Natural killer cell (primary cell): ENCODE measurements around the gene COL27A1. TPM values are rescaled to one million over a fixed set of nuclear protein-coding genes. Genes with fewer than 3 reads are reported as not detected.

Experiments
- ATAC-seq, 3 donors: fragments of 150-1000 bp in 2 of 3; fragments of 200-7000 bp in 1 of 3; cut with Tn5 transposase; 1 replicate in 1 of 3; 2 replicates in 2 of 3; pipeline ENCODE4 v1.10.0; 2021; ENCODE audit warnings: mild to moderate bottlenecking in 2 of 3, moderate library complexity in 2 of 3
- DNase-seq, 2 donors: peaks; one replicate each; pipeline versions ENCODE4 v3.0.0 to v3.0.0-alpha.2; 2013 to 2021; ENCODE audit warnings: mixed read lengths in 1 of 2
- H3K27ac ChIP-seq: one replicate; pipeline ENCODE4 v1.5.1; 2013; ENCODE audit warnings: mild to moderate bottlenecking, low read length
- H3K27me3 ChIP-seq: one replicate; pipeline ENCODE4 v1.6.1; 2013; ENCODE audit warnings: low read length; ENCODE audit not compliant: control insufficient read depth, insufficient read depth
- H3K36me3 ChIP-seq: one replicate; pipeline ENCODE4 v1.6.1; 2013; ENCODE audit warnings: low read length; ENCODE audit not compliant: control insufficient read depth, insufficient read depth
- H3K4me1 ChIP-seq: one replicate; pipeline ENCODE4 v1.6.1; 2013; ENCODE audit warnings: low read length; ENCODE audit not compliant: control insufficient read depth, insufficient read depth
- H3K4me3 ChIP-seq: one replicate; pipeline ENCODE4 v1.5.1; 2013; ENCODE audit warnings: low read length
- H3K9me3 ChIP-seq: one replicate; pipeline ENCODE4 v1.6.1; 2013; ENCODE audit warnings: low read length; ENCODE audit not compliant: control insufficient read depth, insufficient read depth
- H3K27ac Mint-ChIP-seq, 2 donors: one replicate each; pipeline ENCODE4 v1.8.0; 2022; ENCODE audit warnings: mild to moderate bottlenecking in 2 of 2, mixed read lengths in 2 of 2, moderate library complexity in 1 of 2
- H3K27me3 Mint-ChIP-seq, 2 donors: one replicate each; pipeline ENCODE4 v1.8.0; 2022; ENCODE audit warnings: low read depth in 2 of 2, mixed read lengths in 2 of 2
- H3K36me3 Mint-ChIP-seq: one replicate; pipeline ENCODE4 v1.8.0; 2022; ENCODE audit warnings: mixed read lengths
- H3K4me1 Mint-ChIP-seq, 2 donors: one replicate each; pipeline ENCODE4 v1.8.0; 2022; ENCODE audit warnings: mixed read lengths in 2 of 2
- H3K4me3 Mint-ChIP-seq: one replicate; pipeline ENCODE4 v1.8.0; 2022; ENCODE audit warnings: mild to moderate bottlenecking, moderate library complexity, mixed read lengths
- H3K9me3 Mint-ChIP-seq, 2 donors: one replicate each; pipeline ENCODE4 v1.8.0; 2022; ENCODE audit warnings: mixed read lengths in 2 of 2
- WGBS: methylation state at CpG from one replicate; pipeline ENCODE4 v1.1.7; 2013; ENCODE audit warnings: missing lambda C conversion rate; ENCODE audit not compliant: insufficient coverage; 5-methylcytosine and 5-hydroxymethylcytosine counted together
- intact Hi-C: fragments of 100-400 bp; cut with micrococcal nuclease; formaldehyde crosslinking; loops from one replicate; pipeline ENCODE4 v1.14.2; 2022
- total RNA-seq, 4 donors: library from RNA; stranded (reverse); fragments of 120-200 nt in 1 of 4; gene quantifications; one replicate each; pipeline versions ENCODE4 v1.2.3 to v1.2.4, GENCODE V29; 2013 to 2022
- TF ChIP-seq, protein P1 (sequence below): fragments of 200-600 bp; IDR thresholded peaks from one replicate; pipeline ENCODE4 v1.8.0; 2022; ENCODE audit warnings: antibody characterized with exemption

COL27A1 gene
- total RNA-seq, 3 donors from 2014 or later (not counting 1 experiment from before 2014, with no cell fraction given) = not detected

DNA sequence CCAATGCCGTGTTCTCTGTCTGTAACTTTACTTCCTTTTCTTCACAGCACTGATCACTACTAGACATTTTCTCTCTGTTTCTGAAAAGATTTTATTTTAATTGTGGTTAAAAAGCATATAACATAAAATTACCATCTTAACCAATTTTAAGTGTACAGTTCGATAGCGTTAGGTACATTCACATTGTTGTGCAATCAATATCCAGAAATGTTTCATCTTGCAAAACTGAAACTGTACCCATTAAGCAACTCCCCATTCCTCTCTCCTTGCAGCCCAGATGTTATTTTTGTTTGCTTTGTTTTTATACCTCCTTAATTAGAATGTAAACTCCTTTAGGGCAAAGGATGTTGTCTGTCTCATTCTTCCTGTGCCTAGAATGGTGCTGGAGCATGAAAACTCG, 47.5 kb downstream of the COL27A1 start:
- Mint-ChIP-seq H3K4me3 (no peak overlapping the region), H3K36me3 (no peaks in the 10 kb centered on the region), H3K27ac (no peak overlapping the region), H3K4me1 (no peaks in the 10 kb centered on the region), H3K27me3 (peaks cover 0 to 3% of the 10 kb centered on the region in 2 donors), H3K9me3 (no peaks in the 10 kb centered on the region)
- H3K27ac ChIP-seq = no peak overlapping the region
- H3K27me3 ChIP-seq = no peaks in the 10 kb centered on the region
- no peak overlapping the region for H3K4me3 ChIP-seq
- H3K4me1 ChIP-seq = no peaks in the 10 kb centered on the region
- no peaks in the 10 kb centered on the region for H3K9me3 ChIP-seq
- no peak for ATAC-seq
- H3K36me3 ChIP-seq = no peaks in the 10 kb centered on the region
- DNase-seq = no peak
- TF ChIP-seq, protein P1, sequence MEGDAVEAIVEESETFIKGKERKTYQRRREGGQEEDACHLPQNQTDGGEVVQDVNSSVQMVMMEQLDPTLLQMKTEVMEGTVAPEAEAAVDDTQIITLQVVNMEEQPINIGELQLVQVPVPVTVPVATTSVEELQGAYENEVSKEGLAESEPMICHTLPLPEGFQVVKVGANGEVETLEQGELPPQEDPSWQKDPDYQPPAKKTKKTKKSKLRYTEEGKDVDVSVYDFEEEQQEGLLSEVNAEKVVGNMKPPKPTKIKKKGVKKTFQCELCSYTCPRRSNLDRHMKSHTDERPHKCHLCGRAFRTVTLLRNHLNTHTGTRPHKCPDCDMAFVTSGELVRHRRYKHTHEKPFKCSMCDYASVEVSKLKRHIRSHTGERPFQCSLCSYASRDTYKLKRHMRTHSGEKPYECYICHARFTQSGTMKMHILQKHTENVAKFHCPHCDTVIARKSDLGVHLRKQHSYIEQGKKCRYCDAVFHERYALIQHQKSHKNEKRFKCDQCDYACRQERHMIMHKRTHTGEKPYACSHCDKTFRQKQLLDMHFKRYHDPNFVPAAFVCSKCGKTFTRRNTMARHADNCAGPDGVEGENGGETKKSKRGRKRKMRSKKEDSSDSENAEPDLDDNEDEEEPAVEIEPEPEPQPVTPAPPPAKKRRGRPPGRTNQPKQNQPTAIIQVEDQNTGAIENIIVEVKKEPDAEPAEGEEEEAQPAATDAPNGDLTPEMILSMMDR = no peak
- WGBS = 81% methylated on average over 4 of the region's 4 CpGs
- intact Hi-C loops = no loop called here

DNA sequence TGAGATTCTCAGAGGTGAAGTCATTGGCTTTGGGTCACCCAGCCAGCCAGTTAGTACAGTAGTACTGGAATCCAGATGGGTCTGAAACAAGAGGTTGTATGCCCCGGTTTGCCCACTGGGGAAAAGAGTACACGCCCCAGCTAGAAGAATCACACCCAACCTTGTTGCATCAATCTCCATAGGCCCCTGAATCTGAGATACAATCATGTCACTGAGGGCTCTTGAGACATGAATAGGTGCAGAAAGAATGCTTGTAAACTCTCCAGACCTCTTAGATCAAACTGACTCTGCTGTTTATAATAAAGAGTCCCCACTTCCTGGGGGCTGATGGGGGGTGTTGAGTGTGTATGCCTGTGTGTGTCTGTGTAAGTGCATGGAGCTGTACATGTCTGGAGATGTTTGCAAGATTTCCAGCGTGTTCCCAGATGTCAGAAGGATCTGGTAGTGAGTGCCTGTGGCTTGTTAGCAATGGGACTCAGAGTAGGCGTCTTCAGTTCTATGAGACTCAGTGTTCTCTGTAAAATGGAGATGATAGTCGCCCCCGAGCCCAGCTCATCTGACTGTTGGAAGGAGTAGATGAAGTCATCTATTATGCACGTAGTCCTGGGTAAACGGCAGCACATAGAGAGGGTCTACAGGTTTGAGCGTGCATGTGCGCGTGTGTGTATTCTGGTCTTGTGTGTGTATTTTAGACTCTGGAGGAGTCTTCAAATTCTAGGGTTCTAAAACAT, 48.2 kb downstream of the COL27A1 start:
- Histone ChIP-seq H3K36me3 (no peaks in the 10 kb centered on the region), H3K4me3 (no peak overlapping the region), H3K4me1 (no peaks in the 10 kb centered on the region), H3K9me3 (no peaks in the 10 kb centered on the region), H3K27ac (no peak overlapping the region), H3K27me3 (no peaks in the 10 kb centered on the region)
- WGBS = 86% methylated on average over 11 of the region's 11 CpGs
- DNase-seq = no peak
- Mint-ChIP-seq H3K27ac (no peak overlapping the region), H3K9me3 (no peaks in the 10 kb centered on the region), H3K27me3 (peaks cover 0 to 3% of the 10 kb centered on the region in 2 donors), H3K4me1 (no peaks in the 10 kb centered on the region), H3K4me3 (no peak overlapping the region), H3K36me3 (no peaks in the 10 kb centered on the region)
- intact Hi-C loops = no loop called here
- TF ChIP-seq, protein P1 = no peak
- no peak for ATAC-seq

DNA sequence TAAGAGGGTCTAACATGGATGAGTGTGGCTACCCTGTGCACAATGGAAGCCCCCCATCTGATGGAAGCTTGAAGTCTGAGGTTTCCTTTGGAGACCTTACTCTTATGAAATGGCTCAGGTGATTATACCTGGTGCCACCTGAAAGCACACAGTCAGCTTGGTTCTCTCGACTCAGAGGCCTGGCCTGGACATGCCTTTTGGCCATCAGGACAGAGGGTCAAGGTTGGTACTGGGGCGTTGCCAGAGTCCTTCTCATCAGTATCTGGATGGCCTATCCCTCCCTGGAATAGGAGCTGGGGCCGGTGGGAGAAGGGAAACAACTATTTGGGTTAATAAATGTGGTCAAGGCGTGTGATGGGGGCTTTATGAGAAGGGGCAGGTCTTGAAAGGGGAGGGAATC, 48.9 kb downstream of the COL27A1 start:
- H3K4me1 ChIP-seq = no peaks in the 10 kb centered on the region
- intact Hi-C loops = no loop called here
- H3K27ac Mint-ChIP-seq = no peak overlapping the region
- 75% methylated on average over 4 of the region's 4 CpGs for WGBS
- ATAC-seq (no peak), DNase-seq (no peak)
- no peak overlapping the region for H3K4me3 Mint-ChIP-seq
- no peaks in the 10 kb centered on the region for H3K9me3 Mint-ChIP-seq
- peaks cover 0 to 3% of the 10 kb centered on the region in 2 donors for H3K27me3 Mint-ChIP-seq
- H3K36me3 ChIP-seq = no peaks in the 10 kb centered on the region
- no peaks in the 10 kb centered on the region for H3K36me3 Mint-ChIP-seq
- no peaks in the 10 kb centered on the region for H3K9me3 ChIP-seq
- no peaks in the 10 kb centered on the region for H3K4me1 Mint-ChIP-seq
- no peaks in the 10 kb centered on the region for H3K27me3 ChIP-seq
- no peak overlapping the region for H3K4me3 ChIP-seq
- H3K27ac ChIP-seq = no peak overlapping the region
- TF ChIP-seq, protein P1 = no peak
